Stimulated activated CD8-positive, alpha-beta memory T cell treated with anti-CD3 and anti-CD28 coated beads, Interleukin-2, amount 100 ng/mL, for 1 hour (primary cell): ENCODE data around the gene CD22.
"Not testable (repeated sequence)": the region's sequence is repeated elsewhere in the genome, so short reads cannot be mapped to it uniquely, and the experiment has no call there.

Source experiments
- DNase-seq, 2 donors: peaks; one replicate each; pipeline ENCODE4 v3.0.0-alpha.2; 2020; ENCODE audit warnings: low read depth in 2 of 2

CD22 gene

DNA sequence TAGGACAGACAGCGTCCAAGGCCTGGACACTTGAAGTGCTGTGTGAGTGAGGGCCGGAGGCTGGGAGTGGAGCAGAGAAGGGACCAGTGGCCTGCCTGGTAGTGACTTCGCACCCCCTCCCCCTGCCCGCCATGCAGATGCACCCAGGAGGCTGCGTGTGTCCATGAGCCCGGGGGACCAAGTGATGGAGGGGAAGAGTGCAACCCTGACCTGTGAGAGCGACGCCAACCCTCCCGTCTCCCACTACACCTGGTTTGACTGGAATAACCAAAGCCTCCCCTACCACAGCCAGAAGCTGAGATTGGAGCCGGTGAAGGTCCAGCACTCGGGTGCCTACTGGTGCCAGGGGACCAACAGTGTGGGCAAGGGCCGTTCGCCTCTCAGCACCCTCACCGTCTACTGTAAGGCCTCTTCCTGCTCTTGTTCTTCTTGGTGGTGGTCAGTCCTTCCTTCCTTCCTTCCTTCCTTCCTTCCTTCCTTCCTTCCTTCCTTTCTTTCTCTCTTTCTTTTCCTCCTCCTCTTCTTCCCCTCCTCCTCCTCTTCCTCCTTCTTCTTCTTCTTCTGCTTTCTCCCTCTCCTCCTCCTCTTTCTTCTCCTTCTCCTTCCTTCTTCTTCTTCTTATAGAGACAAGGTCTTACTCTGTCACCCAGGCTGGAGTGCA, 12.7 kb downstream of the CD22 start:
- DNase-seq: no peak

DNA sequence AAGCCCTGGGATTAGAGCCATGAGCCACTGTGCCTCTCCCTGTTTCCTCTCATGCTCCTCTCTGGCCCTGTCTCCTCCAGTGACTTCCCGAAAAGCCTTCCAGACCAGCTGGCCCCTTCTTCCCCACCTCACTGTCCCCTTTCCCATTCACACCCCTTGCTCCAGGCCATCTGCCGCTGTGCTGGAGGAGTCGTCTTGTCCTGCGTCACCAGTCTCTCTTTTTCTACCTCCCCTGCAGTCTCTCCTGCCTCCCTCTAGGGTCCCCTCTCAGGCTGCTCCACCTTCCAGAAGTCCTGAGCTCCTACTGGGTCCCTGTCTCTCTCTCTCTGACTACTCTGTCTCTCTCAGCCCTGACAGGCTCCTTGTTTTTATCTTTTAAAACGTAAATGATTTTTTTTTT, 13.4 kb downstream of the CD22 start:
- DNase-seq: no peak

DNA sequence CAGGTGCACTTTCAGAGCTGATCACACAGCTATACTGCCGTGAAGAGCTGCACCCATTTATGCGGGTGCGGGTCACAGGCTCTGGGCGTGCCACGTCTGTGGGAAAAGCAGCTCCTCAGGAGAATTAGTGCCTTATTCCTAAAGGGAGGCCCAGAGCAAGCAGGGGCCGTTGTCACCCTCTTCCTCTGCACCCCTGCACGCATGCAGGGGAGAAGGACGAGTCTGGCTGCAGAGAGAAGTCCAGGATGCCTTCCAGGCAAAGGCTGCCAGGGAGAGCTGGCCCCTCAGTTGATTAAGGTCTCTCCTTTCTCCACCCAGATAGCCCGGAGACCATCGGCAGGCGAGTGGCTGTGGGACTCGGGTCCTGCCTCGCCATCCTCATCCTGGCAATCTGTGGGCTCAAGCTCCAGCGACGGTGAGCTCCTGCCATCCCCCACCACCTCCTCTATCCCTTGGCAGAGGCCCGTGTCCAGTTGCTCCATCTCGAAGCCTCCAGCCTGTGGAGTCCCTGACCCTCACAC, 15.6 kb downstream of the CD22 start:
- DNase-seq: no peak

DNA sequence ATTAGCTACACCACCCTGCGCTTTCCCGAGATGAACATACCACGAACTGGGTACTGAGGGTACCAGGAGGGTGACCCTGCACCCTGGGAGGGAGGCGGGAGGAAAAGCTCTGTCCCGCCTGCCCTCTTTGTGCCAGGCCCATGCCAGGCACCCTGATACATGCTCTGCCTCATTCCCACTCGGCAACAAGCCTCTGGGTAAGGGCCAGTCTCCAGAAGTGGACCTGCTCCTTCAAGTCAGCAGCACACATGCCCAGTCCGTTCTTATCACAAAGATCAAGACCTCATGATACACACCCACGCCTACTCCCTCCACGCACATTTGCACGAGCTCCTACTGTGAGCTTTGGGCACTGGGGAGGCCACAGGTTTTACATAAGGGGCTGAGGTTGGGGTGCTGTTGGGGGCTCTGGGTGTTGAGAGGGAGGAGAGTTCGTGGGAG, 16.7 kb downstream of the CD22 start:
- no peak for DNase-seq

DNA sequence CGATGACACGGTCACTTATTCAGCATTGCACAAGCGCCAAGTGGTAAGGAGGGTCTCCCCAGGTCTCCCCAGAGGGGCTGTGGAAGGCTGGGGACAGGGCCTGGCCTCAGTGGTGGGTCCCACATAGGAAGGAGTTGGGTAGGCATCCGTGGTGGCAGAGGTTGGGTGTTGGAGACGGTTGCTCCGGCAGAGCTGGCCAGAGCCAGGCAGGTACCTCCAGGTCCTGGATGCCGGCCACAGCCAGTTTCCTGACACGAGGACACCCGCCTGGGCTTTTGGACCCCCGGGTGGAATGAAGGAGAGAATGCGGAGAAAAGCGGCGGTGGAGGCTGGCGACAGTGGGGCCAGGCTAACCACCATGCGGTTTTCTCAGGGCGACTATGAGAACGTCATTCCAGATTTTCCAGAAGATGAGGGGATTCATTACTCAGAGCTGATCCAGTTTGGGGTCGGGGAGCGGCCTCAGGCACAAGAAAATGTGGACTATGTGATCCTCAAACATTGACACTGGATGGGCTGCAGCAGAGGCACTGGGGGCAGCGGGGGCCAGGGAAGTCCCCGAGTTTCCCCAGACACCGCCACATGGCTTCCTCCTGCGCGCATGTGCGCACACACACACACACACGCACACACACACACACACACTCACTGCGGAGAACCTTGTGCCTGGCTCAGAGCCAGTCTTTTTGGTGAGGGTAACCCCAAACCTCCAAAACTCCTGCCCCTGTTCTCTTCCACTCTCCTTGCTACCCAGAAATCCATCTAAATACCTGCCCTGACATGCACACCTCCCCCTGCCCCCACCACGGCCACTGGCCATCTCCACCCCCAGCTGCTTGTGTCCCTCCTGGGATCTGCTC, 17.4 kb downstream of the CD22 start:
- peak; percentile 17 to 56 for DNase-seq

DNA sequence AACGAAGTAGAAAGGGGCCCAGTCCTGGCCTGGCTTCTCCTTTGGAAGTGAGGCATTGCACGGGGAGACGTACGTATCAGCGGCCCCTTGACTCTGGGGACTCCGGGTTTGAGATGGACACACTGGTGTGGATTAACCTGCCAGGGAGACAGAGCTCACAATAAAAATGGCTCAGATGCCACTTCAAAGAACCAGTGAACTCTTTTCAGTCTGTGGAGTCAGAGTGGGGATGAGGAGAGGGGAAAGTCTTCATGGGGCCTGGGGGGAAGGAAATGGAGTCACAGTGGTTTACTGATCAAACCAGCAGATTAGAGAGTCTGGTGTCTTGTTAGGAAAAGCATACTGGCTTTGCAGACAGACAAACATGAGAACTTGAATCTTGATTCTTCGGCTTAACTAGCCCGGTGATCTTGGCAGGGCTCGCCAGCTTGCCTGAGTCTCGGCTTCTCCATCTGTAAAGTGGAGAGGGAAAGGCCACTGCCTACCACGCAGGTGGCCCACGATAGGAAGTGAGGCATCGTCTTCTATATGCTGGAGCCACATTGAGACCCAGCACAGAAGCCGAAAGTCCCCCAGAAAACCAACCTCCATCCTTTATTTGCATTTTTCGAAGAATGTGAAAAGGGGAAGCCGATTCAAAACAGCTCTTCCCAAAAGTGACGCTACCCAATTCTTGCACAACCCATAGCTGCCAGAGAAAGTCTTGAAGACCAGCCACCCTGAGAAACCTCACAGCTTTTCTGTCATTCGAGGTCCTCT, 18.4 kb downstream of the CD22 start, which contains the start of gene FFAR1:
TSS of gene FFAR1 (plus strand) at position 732 of the 759 bp plus-strand sequence. CDS start 3,650 bp downstream, outside the sequence.
- DNase-seq: no peak

DNA sequence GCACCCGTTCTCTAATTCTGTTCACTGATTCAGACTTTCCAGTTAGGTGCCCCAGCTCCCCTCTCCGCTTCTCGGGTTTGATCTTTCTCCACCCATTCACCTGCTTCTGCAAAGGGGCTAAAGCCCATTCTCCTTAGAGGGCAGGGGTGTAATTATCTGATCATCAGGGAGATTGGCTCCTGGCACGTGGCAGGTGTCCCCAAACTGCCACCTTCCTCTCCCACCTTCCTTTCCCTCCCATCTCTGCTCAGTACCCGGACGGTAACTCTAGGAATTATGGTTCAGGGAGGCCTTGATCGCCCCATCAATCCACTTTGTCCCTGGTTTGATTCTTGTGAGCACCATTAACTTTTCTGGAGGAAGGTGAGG, 18.9 kb downstream of the CD22 start:
- no peak for DNase-seq

DNA sequence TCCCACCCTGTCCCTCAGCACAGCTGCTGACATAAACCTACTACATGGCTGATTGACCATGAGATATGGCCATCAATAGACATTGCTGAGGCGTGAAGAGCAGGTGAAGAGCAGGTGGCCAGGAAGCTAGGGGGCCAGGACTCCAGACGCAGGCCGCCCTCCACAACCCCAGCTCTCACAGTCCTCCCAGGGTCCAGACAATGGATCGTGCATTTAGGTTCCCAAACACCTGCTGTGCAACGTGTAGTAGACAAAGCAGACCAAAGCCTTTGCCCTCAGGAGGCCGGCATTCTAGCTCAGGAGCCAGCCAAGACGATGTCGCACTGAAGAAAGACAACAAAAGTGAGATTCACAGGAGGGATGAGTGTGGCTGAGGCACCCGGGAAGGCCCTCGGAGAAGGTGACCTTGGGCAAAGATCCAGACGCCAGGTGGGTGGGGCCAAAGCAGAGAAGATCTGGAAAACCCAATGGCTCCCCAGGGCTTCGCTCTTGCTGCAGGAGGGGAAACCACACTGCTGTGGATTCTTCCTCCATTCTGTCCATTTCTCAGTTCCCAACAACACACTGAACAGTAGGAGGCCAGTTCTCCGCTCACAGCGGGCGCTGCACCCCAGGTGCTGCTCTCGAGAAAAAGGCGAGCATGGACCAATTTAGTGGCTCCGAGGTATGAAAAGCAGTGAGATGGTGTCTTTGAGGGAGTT, 20.1 kb downstream of the CD22 start:
- no peak for DNase-seq

DNA sequence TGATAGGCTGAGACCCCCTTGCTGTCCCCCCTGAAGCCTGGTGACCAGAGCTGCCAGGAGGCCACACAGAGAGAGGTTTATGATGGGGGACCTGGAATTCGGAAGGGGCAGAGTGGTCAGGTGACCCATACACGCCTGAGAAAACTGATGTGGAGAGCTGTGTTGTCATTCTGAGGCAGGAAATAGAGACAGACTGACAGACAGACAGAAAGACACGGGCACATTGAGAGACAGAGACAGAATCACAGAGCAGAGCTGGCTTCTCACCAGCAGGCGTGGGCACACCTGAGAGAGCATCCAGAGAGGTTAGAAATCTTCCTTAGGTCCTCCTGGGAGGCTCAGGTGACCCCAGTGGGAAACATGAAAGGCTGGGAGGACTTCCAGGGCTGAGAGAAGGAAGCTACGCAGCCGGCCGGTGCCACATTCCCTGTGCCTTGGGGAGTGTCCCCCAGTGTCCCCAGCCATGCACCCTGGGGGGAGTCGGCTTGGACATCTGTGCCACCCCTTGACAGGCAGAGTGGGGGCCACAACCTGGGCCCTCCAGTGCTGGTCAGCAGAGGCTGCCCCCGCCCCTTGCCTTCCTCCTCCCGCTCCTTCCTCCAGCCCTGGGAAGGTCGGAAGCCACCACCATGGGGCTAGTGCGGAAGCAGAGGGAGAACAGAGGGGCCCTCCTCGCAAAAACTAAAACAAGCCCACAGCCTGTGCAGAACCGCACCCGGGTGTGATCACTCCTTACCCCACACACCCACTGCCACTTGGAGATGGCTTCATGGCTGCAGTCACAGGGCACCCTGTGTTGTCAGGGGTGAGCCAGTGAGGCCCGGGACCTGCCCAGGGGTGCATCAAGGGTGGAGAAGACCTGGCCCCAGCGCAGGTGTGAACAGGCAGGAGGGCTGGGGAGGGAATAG, 20.9 kb downstream of the CD22 start:
- no peak for DNase-seq

DNA sequence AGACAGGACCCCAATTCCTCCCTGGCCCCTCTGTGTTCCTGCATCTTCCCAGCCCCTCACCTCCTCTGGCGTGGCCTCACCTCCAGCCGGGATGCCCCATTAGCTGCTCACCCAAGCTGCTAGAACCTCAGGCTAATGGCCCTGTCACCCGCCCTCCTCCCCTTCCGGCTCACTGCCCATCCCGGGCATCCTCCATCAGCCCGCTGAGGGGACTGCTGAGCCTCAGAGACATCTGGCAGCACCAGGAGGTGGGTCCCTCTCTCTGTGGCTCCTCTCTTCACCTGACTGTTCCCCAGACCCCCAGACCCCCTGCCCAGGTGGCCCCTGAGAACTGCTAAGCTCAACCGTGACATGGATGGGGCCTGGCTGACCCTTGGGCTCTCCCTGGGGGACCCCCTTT, 21.6 kb downstream of the CD22 start:
- DNase-seq: no peak

DNA sequence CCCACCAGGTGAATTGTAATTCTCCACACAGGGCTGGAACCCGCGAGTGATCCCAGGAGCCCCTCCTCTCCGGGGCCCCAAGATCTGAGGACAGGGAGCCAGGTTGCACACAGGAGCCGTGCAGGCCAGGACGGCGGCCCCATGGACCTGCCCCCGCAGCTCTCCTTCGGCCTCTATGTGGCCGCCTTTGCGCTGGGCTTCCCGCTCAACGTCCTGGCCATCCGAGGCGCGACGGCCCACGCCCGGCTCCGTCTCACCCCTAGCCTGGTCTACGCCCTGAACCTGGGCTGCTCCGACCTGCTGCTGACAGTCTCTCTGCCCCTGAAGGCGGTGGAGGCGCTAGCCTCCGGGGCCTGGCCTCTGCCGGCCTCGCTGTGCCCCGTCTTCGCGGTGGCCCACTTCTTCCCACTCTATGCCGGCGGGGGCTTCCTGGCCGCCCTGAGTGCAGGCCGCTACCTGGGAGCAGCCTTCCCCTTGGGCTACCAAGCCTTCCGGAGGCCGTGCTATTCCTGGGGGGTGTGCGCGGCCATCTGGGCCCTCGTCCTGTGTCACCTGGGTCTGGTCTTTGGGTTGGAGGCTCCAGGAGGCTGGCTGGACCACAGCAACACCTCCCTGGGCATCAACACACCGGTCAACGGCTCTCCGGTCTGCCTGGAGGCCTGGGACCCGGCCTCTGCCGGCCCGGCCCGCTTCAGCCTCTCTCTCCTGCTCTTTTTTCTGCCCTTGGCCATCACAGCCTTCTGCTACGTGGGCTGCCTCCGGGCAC, 22.6 kb downstream of the CD22 start:
- no peak for DNase-seq

DNA sequence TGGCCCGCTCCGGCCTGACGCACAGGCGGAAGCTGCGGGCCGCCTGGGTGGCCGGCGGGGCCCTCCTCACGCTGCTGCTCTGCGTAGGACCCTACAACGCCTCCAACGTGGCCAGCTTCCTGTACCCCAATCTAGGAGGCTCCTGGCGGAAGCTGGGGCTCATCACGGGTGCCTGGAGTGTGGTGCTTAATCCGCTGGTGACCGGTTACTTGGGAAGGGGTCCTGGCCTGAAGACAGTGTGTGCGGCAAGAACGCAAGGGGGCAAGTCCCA, 23.1 kb downstream of the CD22 start:
- DNase-seq: no peak

DNA sequence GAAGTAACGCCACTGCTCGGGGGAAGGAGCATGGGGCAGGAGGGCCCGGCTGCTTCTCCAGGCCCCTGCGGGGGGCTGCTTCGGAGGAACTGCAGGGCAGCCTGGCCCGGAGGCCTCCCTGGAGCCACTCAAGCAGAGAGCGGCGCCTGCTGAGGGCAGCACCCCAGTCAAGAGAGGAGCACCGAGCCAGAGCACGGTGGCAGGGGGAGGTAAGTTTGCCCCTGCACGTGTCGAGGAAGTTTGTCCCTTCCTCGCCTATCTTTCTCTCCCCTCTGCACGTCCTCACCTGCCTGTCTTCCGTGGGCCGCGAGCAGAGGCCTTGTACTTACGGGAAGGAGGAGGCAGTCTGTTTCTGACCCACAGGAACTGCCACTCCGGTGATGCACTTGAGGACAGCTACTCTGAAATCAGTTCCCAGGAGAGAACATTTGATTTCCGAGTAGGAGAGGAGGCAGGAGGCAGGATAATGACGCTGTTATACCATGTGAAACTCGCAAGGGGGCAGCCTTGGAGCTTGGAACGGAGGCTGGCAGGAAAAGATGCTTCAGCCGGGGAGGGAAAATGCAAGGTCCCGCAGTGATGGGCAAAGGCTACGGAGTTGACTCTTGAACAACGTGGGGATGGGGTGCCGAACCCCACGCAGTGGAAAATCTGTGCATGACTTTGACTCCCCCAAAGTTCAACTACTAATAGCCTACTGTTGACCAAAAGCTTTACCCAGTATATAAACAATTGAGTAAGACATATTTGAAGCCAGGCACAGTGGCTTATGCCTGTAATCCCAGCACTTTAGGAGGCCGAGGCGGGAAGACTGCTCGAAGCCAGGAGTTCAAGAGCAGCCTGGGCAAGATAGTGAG, 23.7 kb downstream of the CD22 start:
- peak; percentile 14 to 50 for DNase-seq

DNA sequence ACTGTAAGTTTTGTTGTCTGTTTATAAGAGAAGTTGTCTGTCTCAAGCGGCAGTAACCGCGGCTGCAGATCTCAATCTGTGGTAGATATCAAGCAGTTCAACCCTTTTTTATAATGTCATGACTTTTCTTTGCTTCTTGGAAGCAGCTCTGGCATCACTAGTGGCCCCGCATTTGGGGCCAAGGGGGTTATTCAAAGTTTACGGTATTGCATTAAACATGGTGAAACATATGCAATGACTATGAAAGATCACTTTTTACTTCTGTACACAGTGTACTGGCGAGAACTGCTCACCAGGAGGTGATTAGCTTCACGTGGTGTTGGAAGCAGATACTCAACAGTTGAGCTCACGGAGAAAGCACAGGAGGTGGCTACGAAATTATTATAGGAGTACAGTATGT, 24.6 kb downstream of the CD22 start:
- DNase-seq: no peak

DNA sequence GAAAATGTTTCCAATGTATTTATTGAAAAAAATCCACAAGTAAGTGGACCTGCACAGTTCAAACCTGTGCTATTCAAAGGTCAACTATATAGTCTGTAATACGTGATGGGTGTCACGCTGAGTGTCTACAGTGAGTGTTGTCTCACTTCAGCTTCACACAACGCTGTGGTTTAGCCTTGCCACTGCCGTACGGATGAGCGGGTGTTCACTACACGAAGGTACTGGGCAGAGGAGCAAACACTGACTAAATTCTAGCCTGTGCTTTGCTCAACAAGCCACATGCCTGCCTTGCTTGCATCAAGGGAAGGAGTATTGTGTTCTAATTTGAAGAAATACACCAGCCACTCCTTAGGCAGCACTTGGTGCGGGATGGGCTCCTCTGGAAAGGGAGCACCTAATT, 25.9 kb downstream of the CD22 start:
- no peak for DNase-seq

DNA sequence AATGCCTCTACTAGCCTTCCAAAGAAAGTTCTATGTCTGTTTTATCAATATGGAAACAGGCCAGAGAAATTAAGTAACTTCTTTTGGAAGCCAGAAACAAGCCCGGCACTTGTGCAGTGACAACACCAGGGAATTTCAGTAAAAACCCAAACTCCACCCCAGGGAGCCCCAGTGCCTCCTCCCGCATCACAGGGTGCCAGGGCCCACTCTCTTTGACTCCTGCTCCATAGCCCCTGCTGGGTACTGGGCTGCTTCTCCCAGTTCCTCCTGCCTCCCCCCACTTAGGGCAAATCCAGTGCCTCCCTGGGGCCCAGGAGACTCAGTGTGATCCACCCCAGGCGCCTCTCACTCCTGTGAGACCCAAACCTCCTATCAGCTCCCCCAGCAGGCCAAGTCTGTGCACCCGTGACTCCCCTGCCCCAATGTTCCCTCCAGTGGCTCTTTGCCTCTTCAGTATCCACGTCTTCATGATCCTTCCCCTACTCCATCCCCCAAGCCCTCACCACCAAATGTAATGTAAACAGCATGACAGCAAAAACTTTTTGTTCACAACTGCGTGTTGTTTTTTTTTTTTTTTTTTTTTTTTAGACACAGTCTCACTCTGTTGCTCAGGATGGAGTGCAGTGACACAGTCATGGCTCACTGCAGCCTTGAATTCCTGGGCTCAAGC, 26.9 kb downstream of the CD22 start:
- no peak for DNase-seq

DNA sequence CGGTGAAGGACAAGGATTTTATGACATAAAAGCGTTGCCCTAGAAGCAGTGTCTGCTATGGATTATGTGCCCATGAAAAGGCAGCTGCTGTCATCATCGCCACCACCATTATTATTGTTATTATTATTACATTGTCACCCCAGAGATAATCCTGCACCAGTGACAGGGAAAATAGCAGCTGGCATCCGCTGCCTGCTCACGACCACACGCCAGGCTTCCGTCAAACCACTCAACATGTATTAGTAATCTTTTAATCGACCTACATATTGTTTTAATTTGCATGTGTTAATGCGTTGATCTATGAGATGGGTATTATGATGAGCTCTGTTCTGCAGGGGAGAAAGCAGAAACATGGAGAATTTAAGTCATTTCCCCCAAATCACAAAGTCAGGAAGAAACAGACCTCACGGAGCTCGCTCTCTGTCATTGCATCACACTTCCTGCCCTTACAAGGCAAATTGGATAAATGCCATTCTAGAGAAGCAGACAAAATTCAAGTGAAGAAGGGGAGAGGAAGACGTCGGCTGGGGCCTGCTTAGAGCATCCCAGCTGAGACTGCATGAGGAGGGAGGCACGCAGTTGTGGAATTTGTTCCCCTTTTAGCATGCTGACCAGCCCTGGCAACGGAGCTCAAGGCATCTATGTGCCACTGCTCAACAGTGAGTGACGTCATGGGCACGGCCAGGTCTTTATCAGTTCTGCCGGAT, 29.0 kb downstream of the CD22 start, which contains the start of gene FFAR3:
TSS of gene FFAR3 (plus strand) at position 594 of the 707 bp plus-strand sequence. CDS start 431 bp downstream, outside the sequence.
- no peak for DNase-seq

DNA sequence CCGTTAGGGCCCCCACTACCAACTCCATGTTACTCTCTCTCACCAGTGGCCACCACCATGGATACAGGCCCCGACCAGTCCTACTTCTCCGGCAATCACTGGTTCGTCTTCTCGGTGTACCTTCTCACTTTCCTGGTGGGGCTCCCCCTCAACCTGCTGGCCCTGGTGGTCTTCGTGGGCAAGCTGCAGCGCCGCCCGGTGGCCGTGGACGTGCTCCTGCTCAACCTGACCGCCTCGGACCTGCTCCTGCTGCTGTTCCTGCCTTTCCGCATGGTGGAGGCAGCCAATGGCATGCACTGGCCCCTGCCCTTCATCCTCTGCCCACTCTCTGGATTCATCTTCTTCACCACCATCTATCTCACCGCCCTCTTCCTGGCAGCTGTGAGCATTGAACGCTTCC, 29.8 kb downstream of the CD22 start:
- DNase-seq: not testable (repeated sequence)
